Activated T-helper 1 cell treated with anti-CD3 and anti-CD28 coated beads, Interleukin-2, amount 50 U/mL, for 16 hours (primary cell): ENCODE data around the gene ADAM12.
"Not testable (repeated sequence)": the region's sequence is repeated elsewhere in the genome, so short reads cannot be mapped to it uniquely, and the experiment has no call there.

Experiments
- DNase-seq, 2 donors: peaks; one replicate each; pipeline ENCODE4 v3.0.0-alpha.2; 2020; ENCODE audit warnings: low read depth in 1 of 2, low spot score in 1 of 2

ADAM12 gene

DNA sequence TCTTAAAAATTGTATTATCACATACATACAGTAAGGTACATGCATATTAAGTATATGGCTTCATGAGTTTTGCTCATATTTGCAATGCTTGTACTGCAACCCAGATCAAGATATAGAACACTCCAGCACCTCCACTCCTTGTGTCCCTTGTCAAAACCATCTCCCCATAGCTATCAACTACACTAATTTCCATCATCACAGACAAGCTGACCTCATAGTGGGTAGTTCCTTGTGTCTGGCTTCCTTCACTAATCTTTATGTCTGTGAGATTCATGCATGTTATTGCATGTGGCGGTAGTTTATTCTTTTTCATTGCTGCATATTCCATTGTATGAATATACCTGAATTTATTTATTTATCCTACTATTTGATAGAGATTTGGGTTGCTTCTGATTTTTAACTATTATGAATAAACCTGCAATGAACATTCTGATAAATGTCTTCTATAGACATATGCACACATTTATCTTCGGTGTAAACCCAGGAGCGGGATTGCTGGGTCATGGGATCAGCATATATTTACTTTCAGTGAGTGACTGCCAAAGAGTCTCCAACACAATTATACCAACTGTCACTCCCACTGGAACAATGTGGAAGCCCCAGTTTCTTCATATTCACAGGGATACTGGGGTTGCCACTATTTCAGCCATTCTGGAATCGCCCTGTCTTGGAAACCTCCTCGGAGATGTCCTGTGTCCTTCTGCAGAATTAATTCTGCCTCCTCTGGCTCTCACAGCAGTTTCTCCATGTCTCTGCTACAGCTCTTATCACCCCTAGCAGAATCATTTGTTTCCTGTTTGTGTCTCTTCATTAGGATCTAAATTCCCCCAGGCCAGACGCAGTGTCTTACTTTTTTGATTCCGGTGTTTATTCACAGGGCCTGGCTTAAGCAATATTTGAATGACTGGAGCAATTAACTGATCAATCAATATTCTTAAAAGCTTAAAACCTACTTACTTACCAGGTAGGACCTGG is 14.7 kb upstream of the ADAM12 start:
- no peak for DNase-seq

DNA sequence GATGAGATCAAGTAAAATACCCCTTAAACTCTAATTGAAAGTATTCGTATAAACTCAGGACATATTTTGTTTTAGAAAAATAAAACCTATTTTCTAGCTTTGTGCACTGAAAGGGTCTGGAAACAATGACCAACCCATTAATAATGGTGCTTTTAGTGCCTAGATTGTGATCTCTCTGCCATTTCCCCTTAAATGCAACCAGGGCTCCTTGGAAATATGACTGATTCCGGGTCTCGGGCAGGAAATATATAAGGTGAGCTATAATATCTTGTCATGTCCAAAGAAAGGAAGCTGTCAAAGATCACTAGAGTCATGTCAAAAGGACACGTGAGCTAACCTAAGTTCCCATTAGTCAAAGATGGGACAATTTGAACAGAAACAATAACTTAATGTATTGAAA is 12.4 kb upstream of the ADAM12 start:
- no peak for DNase-seq

DNA sequence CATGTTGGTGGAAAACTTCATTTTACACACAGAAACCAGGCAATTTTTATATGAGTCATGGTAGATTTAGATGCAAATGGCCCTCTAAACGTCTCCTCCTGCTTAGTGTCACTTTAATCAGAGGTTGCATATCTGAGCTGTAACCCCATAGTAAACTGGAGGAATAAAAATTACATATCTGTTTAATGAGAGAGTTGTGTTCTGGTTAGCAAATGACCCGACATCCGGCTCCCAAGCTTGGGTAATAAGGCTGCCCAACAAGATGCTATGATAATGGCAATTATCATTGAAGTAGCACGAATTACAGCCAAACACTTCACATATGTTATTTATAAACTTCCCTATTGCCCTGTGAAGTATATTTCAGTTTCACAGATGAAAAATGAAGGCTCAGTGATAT is 10.6 kb upstream of the ADAM12 start:
- DNase-seq = no peak

DNA sequence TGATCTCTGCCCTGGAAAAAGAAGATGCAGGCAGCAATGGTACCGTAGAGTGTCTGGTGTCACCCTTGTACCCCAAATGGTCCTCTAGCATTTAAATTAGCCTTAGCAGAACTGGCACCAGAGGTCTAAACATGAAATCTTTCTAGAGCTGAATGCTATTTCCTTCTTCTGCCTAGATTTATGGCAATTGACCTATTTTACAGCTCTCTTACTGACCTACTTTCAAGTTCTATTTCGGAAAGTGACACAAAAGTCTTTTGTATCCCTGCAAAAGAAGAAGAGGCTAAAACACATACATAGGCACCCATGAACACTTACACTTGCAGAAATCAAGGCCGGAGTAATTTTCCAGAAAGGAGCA is 10.1 kb upstream of the ADAM12 start:
- DNase-seq = no peak

DNA sequence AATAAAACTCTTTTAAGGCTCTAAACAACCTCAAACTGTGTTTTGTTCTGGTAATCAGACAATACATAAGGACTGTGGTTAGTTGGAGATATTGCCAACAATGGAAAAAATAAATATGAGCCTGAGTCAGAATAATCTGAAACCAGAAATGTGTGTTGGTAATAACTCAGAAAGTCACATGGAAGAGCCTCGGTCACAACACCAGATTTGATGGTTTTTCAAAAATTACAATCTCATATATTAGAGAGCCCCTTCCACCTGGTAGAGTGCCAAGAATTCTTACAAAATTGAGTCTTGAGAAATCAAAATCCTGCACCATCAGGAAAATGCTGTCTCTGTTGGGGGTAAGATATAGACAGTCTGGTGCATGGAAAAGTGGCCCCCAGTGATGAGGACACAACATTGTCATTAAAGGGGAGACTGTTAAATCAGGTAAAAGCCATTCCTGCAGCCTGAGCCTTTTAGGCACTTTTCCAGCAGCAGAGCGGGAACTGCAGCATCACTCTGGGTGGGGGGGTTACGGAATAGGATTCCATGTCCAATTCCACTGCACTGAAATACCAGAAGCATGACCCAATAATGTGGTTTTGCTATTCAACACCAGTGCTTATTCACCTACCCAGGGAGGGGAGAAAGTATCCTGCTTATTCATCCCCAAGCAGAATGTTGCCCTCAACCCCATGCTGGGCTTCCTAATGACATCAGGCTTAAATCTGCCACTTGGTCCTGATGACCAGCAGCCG is 9.5 kb upstream of the ADAM12 start:
- no peak for DNase-seq

DNA sequence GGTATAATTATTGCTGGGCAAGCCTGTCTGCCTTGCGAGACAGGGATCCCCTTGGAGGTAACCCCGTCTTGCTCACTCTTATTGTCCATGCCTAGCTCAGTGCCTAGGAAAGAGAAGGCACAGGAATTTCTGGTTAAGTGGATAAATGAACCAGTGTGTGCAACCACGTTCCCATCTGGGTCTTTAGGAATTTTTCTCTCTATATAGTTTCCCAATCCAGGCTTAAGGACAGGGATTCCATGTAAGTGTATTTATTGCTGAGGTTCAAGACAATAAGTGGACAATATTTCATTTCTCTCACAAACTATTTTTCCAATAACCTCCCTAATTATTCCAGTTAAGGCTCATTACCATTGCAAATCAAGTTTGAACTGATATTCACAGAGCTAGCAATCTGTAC is 8.9 kb upstream of the ADAM12 start:
- no peak for DNase-seq

DNA sequence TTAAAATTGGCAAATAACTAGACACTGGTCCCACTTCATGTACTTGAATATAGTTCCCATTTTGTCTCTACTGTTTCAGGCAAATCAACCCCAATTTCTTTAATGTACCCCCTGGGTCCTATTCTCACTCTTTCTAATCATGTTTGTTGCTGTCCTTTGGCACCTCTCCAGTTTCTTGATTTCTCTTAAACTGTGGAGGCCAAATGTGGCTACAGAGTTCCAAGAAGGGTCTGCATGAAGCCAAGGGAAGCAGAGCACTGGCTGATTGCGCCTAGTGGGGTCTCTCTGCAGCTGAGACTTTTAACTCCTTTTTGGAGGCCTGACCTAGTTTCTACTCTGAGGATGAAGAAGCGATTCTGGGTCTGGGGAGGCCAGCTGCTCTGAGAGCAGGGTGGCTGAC is 6.7 kb upstream of the ADAM12 start:
- no peak for DNase-seq

DNA sequence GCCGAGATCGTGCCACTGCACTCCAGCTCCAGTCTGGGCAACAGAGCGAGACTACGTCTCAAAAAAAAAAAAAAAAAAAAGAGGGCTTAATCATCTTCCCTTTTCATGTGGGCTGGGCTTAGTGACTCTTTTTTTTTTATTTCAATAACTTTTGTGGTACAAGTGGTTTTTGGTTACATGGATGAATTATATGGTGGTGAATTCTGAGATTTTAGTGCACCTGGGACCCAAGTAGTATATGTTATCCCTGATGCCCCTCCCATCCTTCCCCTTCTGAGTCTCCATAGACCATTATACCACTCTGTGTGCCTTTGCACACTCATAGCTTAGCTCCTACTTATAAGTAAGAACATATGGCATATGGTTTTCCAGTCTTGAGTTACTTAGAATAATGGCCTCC is 4.8 kb upstream of the ADAM12 start:
- no peak for DNase-seq

DNA sequence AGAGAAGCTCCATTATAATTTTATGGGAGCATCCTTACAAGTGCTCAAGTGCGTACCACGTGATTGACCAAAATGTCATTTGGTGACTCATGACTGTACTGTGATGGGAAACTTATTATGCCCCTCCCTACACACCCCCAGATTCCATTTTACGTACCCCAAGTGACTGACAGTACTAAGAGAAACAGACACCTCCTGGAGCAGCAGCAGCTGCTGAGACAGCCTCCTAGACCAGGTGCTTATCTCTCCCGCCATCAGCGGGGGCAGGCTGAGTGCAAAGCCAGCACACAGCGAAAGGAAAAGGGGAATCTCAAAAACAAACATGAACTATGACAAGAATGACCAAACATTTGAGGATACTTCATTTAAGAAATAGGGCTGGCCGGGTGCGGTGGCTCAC is 4.2 kb upstream of the ADAM12 start:
- DNase-seq = no peak

DNA sequence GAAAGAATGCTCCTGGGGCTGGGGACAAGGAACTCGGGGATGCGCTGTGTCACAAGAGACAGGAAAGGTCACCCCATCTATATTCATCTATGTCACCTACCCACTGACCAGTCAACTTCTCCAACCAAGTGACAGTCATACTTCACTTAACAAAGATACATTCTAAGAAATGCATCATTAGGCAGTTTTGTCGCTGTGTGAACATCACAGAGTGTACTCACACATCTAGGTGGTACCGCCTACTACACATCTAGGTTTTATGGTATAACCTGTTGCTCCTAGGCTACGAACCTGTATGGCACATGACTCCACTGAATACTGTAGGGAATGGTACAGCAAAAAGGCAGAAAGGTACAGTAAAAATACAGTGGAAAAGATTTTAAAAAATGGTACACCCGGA is 3.8 kb upstream of the ADAM12 start:
- DNase-seq = no peak

DNA sequence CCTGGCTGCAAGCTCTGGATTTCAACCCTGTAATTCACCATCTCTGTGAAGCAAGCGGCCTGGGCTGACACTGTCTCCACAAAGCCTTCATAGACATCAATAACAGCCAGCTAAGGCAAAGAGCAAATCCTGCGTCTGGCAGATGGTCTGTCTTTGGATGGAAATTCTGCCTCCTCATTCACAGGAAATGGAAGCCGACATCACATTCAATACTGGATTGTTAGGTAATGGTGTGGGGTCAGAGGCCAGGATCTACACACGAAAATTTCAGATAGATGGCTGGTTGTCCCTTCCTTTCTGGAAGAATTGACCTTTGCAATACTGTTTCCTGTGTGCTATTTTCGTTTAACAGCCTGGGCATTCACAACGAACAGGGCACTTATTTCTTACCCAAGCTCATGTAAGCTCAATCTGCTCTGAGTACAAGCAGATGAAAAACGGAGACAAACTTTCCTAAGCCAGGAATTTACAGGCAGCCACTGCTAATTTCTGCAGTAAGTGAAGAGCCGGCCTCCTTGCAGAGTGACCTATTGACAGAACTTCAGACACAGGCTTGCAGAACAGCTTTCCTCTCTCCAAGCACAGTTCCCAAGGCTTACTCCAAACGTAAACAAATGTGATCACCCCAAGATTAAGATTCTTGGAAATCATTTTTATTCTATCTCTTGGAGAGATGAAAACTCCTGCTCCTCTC is 3.1 kb upstream of the ADAM12 start:
- no peak for DNase-seq

DNA sequence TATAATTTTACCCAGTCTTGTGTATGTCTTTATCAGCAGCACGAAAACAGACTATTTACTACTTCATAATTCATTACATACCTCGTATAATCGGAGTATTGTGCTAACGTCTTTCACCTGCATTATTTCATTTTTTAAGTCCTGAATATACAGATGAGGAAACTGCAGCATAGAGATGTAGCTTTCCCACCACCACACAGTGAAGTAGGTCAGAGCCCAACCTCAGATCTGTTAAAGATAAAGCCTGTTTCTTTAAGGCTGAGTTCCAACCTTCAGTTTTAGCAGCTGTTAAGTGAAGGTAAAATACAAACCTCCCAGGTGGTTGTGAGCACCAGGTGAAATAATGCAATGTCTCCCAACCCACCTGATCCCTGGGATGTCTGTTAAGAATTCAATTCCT is 2.0 kb upstream of the ADAM12 start:
- no peak for DNase-seq

DNA sequence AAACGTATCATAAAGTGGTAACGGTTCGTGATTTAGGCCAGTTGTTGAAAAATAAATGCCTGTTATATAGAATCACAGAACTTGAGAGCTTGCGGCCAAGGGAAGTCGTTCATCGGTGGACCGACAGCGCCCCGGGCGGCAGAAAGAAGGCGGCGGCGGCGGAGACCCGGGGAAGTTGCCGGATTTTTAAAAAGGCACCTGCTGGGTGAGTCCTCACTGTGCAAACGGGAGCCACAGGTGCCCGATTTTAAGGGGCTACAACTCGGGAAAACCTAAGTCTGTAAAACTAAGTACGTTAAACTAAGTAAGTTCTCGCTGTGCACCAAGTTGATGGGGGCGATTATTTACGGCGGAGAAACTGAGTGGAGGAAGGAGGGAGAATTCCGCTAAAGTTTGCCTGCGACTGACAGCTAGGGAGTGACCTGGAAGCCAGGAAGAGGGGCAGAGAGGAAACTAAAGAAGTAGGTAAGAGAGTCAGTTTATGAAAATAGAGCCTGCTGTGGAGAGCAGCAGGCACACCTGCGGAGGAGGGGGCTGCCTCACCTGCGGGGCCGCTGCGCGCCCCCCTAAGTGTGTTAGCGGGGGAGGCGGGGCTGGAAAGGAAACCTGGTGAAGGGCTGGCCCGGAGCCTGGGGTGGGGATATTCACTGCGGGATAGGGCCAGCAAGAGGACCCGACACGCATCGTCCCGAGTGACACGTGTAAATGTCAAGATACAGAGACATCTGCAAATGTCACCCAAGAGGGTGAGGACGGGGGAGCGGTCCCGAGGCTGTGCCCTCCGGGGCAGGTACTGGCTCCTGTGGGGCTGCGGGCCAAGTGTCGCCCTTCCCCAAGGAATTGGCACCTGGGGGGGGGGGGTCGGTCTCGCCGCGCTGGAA is 996 bp downstream of the ADAM12 start:
- DNase-seq = no peak

DNA sequence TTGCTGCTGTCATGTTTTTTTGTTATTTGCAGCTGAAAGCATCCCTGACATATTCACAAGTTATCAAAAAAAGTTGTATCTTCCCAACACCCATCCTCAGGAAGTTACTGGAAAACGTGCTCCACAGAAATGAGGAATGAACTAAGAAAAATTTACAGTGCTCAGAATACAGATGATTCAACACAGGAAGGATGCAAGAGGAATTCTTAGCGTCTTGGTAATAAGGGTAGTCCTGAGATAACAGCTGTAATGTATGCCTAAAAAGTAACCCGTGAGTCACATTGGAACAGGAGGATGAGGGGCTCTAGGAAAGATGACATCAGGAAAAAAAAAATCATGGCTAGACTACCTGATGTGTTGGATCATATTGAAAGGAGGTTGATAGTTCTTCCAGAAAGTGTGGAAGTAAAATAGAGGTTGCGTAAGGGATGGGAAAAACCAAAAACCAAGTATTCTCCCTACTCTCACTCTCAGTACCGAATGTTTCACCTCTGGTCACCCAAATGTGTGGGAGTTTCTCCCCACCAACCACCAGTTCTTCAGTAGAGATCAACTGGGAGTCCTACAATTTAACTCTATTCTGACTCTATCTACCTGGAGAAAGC is 3.9 kb downstream of the ADAM12 start:
- DNase-seq = no peak

DNA sequence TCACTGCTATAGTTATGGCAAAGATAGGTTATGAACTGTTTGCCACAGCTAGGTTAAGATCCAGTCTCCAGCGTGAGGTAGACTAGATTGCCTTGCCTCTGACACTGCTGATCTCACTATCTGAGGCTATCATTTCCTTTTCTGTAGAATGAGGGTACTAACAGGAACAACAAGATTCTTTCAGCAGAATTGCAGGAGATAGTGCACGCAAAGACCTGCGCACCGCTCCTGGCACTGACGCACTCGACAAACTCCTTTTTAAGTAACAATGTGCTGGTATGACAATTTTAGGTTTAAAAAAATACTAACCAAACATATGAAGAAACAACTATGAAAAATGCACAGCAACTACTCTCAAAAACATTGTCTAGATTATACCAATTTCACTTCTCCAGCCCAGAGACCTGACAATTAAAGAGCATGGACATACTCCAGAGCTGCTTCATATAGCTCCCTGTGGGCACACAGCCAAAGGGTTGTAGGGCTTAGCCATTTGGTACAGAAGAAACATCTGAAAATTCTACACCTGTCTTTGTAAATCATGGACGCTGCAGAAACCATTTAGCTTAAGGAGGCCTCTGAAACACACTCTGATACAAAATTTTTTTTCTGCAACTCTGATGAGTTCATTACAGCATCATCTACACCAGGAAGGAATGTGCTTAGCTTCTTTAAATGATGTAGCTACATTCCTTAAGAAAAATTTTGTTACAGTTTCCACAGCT is 7.8 kb downstream of the ADAM12 start:
- no peak for DNase-seq

DNA sequence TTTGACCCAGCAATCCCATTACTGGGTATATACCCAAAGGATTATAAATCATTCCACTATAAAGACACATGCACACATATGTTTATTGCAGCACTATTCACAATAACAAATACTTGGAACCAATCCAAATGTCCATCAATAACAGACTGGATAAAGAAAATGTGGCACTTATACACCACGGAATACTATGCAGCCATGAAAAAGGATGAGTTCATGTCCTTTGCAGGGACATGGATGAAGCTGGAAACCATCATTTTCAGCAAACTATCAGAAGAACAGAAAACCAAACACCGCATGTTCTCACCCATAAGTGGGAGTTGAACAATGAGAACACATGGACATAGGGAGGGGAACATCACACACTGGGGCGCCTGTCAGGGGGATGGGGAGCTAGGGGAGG is 9.1 kb downstream of the ADAM12 start:
- not testable (repeated sequence) for DNase-seq

DNA sequence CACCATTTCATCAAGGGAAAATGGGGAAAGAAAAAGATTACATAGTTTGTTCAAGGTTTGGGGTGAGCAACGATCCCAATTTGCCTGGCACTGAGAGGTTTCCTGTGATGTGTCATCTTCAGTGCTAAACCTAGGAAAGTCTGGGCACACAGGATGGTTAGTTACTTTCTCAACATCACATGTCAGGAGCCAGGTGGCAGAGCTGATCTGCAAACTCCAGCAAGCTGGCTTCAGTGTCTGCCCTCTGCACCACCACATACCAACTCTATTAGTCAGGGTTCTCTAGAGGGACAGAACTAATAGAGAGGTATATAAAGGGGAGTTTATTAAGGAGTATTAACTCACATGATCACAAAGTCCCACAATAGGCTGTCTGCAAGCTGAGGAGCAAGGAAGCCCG is 11.3 kb downstream of the ADAM12 start:
- no peak for DNase-seq

DNA sequence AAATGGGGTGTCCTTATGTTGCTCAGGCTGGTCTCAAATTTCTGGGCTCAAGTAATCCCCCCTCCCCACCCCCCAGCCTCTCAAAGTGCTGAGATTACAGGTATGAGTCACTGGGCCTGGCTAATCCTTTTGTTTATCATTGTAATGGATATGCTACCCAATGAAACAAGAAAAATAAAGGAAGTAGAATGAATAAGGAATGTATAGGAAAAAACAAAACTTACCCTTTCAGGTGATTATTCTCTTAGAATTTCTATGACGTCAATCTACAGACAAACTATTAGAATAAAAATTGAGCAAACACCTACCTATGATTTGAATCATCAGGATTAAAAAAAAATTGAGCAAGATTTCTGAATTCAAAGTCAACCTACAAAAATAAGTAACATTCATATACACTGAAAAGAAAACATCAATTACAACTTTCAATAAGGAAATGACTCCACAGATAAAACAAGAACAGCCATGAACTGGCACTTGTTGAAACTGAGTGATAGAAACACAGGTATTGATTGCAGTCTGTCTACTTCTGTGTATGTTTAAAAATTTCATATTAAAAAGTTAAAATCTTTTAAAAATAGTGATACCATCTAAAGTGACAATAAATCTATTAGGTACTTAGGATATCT is 12.2 kb downstream of the ADAM12 start:
- DNase-seq = no peak

DNA sequence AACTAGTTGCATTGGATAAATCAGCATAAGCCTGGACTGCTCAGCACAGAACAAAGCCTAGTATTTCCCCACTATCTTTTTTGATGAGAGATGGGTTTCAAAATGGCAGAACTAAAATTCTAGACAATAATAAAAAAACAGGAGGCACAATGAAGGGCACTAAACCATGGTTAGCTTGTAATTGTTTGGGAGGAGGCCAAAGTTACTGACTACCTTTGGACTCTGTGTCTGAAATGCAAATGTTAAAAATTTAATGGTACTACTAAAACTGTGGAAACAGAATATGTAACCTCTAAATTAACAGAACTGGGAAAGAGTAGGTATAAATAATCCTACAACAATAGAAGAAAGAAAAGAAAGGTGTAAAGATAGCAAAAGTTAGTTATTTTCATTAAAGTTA is 13.0 kb downstream of the ADAM12 start:
- DNase-seq = no peak
